NCI-H2196 (cell line): ENCODE measurements around the gene PLXNA2.

ENCODE experiments used
- DNase-seq: peaks from one replicate; lab custom pipeline; 2025; ENCODE audit not compliant: unreplicated experiment; lab: John Stamatoyannopoulos, UW

The PLXNA2 gene

DNA sequence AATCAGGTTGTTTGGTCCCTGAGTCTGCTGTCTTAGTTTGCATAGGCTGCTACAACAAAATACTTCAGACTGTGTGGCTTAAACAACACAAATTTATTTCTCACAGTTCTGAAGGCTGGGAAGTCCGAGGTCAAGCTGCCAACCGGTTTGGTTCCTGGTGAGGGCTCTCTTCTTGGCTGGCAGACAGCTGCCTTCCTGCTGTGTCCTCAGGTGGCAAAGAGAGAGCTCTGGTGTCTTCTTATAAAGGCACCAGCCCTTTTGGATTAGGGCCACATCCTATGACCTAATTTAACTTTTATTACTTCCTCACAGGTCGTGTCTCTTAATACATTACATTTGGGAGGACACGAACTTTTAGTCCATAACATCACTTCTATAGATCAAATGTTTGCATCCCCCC is 243.7 kb downstream of the PLXNA2 start:
- no peak for DNase-seq

GRCh38 chr1:207999972-208000371 is 244.2 kb downstream of the PLXNA2 start:
- DNase-seq, result no peak

GRCh38 chr1:207999274-207999915 is 244.8 kb downstream of the PLXNA2 start:
- DNase-seq, result no peak

DNA sequence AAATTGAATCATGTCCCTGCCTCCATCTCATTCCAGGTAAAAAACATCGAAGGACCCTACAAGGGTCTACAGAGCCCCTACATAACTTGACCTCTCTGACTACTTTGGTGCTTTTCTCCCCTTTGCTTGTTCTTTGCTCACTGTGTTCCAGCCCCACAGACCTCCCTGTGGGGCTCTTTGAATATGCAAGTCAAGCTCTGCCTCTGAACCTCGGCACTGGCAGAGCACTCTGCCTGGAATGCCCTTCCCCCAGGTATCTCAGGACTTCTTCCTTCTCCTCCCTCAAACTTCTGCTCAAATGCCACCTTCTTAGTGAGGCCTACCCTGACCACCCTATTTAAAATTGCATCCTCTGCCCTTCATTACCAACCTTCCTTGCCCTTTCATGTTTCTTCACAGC is 245.5 kb downstream of the PLXNA2 start:
- no peak for DNase-seq

GRCh38 chr1:207997486-207998268 is 246.5 kb downstream of the PLXNA2 start:
- DNase-seq, result peak; percentile 71

DNA sequence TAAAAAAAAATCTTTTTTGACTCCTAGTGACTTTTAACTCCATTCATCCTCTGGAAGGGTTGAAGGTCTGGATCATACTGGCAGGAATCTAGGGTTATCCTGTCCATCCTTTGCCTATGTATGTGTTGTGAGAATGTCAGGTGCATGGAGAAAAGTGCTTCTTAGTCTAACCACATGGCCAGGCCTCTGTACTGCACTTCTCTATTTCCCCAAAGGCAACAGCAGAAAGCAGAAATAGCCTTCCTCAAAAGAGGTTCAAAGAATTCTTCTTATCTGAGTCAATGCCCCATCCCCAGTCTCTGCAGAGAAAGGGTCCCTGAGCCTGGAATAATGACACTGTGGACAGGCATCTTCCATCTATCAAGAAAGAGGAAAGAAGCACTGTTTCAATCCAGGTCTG is 247.5 kb downstream of the PLXNA2 start:
- no peak for DNase-seq

- no peak for DNase-seq
Measured at GRCh38 chr1:207995576-207995975, 248.6 kb downstream of the PLXNA2 start.

- DNase-seq, result no peak
Measured at GRCh38 chr1:207993477-207994445, 250.4 kb downstream of the PLXNA2 start.

GRCh38 chr1:207992677-207993236 is 251.4 kb downstream of the PLXNA2 start:
- DNase-seq, result no peak

DNA sequence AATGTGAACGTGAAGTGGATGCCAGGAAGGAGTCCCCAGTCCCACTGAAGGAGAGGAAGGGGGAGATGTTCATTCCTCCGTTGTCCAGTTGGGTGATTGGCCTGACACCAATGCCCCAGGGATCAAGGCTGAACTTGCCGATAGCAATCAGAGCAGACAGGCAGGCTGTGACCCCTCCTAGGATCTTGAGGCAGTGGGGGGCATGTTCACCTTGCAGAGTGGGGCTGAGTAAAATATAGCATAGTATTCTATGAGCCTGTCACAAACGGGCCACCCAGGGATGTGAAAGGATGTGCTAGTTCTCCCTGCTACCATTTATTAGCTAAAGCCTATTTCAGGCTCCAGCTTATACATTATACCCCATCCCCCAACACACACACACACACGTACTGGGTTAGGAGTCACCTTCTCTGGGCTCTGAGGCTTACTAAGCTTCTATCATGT is 252.6 kb downstream of the PLXNA2 start:
- no peak for DNase-seq

DNA sequence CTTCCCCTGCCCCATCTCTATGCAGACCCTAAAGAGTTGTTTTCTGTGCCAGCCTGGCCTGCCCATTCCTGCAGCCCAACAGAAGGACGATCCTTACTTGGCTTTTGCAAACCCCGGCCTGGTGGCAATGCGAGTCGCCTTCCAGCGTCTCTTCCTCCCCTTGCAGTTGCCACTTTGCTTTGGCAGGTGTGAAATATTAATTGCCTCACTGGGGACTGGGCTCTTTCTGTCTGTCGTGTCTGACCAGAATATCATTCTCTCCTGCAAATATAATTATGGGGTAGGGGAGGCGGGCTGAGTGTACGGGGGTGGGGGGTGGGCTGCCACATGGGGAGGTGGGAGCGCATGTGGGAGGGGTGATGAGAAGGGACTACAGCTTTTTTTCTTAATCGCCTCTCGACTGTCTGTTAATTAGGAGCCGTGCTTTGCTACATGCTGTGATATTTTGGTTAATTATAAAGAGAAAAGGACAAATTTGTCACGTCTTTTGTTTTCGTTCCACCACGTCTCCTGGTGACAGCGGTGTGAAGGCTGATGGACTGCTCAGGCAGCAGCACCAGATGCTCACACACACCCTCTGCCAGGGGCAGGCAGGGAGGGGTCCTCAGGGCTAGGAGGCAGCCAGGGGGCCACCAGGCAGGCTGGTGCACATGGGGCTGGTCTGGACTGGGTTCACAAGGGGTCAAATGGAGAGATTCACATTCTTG is 253.2 kb downstream of the PLXNA2 start:
- no peak for DNase-seq

DNA sequence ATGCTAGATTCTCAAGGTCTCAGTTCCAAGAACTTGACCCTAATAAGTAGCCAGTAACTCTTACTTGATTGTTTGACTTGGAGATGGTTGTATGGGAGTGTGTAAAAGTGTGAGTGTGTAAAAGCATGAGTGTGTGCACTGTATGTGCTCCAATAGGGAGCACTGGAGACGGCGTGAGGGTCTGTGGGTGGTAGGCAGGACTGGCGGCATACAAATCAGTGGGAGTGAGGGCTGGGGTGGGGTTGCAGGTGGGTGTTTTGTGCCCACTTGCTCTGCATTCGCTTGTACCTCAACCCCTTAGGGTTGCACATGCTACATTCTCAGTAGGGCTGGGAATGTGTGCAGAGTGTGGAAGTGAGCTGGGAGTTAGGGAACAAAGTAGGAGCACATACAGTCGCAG is 253.7 kb downstream of the PLXNA2 start:
- DNase-seq, result no peak

DNA sequence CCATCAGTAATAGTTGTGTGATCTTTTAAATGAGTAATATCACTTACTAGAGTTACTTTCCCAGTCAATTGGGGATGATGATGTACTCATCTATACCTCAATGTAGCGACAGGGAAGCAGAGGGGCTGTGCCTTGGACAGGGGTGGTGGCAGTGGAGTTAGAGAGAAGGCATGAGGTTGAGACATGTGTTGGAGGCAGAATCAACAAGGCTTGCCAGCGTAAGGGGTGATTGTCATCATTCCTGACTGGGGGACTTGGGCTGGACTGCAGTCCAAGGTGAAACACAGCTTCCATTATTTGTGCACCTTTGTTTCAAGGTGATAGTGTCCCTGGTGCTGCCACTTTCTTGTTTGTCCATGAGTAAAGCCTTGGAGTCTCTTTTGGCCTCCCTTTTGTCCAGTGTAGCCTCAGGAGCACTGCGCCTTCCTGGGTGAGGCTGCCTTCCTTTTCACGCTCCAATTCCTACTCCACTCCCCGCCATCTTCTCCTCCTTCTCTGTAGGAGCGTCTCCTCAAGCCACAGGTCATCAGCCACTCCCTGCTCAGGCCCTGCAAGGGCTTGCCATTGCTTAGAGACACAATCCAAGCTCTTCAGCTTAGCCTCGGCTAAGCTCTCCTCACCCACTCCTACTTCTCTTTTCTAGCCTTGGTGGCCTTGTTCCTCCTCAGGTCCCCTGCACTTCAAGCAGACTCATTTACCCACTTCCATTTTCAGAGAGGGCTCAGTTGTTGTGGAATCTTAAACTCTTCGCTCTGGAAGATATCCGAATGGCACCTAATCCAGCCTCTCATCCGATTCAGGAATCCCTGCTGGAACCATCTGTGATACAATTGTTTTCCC is 255.6 kb downstream of the PLXNA2 start:
- no peak for DNase-seq

DNA sequence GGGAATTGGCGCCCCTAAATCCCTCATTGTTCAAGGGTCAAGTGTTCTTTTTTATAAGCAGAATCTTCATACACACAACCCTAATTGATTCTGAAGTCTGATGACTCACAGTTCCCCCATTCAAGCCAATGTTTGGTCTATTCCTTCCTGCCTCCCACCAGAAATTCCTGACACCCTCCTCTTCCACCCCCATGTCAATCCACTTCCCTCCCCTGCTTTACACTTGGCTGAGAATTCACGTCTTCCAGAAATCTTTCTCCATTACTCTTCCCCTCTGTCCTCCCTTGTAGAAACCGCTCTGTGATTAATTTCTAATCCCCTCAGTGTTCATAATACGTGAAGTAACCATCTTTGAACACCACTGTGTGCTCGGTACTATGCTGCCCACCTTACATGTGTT is 257.0 kb downstream of the PLXNA2 start:
- no peak for DNase-seq

DNA sequence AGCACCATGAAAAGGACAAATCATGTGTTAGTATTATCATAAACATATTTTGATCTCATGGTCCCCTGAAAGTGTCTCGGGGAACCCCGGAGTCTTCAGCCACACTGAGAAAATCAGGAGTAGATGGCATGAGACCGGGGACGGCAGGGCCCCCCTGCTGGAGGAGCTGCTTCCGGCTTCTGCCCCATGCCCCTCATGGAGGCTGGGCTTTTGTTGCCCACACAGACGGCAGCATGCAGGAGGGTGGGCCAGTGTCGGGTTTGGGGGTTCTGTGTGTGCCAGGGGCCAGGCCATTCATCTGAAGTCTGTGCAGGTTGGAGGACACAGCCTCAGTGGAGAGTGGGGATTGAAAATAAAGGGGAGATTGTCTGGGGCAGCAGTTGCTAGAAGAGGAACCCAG is 258.2 kb downstream of the PLXNA2 start:
- no peak for DNase-seq

DNA sequence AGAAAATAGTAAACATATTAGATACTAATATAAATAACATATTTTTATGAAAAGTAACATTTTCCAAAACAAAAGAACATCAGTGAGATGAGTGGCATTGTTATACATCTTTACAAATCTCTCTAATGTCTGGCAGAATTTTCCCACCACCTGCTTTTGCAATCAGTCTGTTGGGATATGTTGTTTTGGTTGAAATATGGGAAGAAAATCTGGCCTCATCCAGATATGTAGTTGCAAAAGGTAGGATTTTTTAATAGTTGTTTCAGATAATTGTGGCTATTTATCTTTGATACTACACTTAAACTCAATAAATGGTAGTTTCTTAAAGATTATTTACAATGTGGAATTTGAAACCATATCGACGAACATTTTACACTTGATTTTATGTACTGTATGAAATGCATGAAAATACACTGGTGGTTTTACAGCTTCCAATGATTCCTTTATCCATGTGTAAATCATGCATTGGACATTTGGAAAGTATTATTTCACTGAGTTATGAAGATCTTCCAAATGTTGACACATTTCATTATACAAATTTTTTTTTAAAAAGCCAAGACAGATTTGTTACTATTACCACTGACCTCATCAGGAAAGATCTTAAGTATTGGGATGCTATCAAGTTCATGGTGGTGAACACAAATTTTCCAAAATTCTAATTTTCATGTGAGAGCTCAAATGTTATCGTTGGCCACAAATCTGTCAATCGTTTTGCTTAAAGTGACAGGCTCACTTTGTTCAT is 259.2 kb downstream of the PLXNA2 start:
- no peak for DNase-seq

DNA sequence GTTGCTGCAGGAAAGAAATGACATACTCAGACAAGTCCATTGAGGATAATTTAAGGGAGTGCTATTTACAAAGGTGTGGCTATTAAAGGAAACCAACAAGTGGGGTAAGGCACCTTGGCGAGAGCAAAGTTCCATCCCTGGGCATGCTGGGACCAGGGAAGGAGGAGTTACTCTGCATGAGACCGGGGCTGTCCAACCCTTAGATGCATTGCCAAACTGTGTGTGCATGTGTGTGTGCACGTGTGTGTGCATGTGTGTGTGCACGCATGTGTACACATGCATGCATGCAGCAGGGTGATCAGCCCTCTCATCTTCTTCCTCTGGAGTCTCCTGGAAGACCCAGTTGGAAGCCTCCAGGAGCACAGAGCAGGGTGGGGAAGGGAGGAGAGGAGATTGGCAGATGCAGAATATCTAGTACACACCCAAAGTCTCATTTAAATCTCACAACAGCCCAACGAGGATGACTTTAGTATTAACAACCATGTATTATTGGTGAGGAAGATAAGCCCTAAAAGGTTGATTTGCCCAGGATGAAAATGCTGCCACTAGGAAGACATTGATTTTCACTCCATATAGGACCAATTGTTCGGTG is 261.0 kb downstream of the PLXNA2 start:
- no peak for DNase-seq

GRCh38 chr1:207981976-207982375 is 262.2 kb downstream of the PLXNA2 start:
- no peak for DNase-seq

DNA sequence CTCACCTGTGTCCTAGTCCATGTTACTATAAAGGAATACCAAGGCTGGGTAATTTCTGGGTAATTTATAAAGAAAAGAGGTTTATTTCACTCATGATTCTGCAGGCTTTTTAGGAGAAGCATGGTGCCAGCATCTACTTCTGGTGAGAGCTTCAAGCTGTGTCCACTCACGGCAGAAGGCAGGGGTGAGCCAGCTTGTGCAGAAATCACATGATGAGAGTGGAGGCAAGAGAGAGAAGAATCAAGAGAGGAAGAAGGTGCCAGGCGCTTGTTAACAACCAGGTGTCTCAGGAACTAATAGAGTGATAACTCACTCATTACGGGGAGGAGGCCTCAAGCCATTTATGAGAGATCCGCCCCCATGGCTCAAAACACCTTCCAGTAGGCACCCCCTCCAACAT is 265.7 kb downstream of the PLXNA2 start:
- DNase-seq, result no peak
